ENCODE data around the gene SCLY. TPM values are rescaled to one million over a fixed set of nuclear protein-coding genes. Genes with fewer than 3 reads are reported as not detected.
"Not testable (repeated sequence)": the region's sequence is repeated elsewhere in the genome, so short reads cannot be mapped to it uniquely, and the experiment has no call there.

SCLY gene
- polyA plus RNA-seq, 3 donors = 9.5 to 10.6 (median 10.3) TPM

DNA sequence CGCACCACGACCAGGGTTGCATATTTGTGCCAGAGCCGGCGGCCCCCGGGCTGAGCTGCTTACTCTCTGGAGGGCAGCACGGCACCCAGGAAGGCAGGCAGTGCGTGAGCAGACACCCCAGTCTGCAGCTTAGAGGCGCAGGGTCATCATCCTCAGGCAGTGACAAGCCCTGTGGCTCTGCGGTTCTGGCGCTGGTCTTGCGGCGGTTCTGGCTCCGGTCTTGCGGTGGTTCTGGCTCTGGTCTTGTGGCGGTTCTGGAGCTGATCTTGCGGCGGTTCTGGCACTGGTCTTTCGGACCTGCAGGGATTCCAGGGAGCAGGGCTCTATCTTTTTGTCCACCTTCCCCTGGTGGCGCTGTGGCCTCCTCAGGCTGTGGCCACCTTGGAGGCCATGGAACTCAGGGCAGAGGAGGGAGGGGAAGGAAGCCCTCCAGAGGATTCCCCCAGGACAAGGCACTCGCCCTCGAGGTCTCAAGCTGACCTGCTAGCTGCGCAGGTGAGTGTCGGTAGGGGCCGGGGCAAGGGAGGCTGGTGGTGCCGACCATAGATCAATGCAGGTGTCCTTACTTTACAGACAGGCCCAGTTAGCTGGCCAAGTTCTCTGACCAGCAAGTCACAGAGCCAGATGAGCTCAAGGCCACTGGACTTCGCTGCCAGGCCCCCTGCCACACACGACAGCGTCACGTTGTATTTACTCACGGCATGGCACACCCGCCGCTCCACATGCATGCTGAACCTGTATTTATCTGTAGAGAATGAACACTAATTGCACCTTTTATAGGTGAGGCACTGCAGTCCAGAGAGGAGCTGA lies 54.3 kb downstream of the SCLY start:
- H3K4me3 ChIP-seq (replicated peaks in 1 of 3; ENCODE audit: low read depth in 2 of 3, low read length in 3 of 3) = no peak overlapping the region
- H3K9ac ChIP-seq (ENCODE audit: insufficient read depth, low read length, poor library complexity, severe bottlenecking) = no peak overlapping the region
- H3K36me3 ChIP-seq (replicated peaks in 1 of 2; ENCODE audit: control insufficient read depth in 1 of 2, insufficient read depth in 2 of 2, low read length in 2 of 2) = no peaks in the 10 kb centered on the region
- Mint-ChIP-seq H3K4me3 (no peak overlapping the region), H3K27ac (peak overlapping the region in 1 of 7 donors; percentile 43), H3K4me1 (no peaks in the 10 kb centered on the region), H3K27me3 (ENCODE audit: low read depth in 3 of 3) (peaks cover 12 to 20% (median 16%) of the 10 kb centered on the region in 3 donors), H3K36me3 (no peaks in the 10 kb centered on the region), H3K9me3 (peaks cover 8 to 31% (median 19%) of the 10 kb centered on the region in 7 donors)
- peaks cover 7 to 11% of the 10 kb centered on the region in 2 donors for H3K9me3 ChIP-seq (replicated peaks in 1 of 2; ENCODE audit: control insufficient read depth in 1 of 2, insufficient read depth in 1 of 2, low read length in 2 of 2)
- H2AFZ ChIP-seq (ENCODE audit: insufficient read depth, low read depth, low read length, poor library complexity, severe bottlenecking) = no peak overlapping the region
- H3K79me2 ChIP-seq (ENCODE audit: insufficient read depth, low read length) = no peaks in the 10 kb centered on the region
- H3K4me2 ChIP-seq (replicated peaks; ENCODE audit: extremely low read depth, low read length, poor library complexity, severe bottlenecking) = no peak overlapping the region
- no peaks in the 10 kb centered on the region for H3K4me1 ChIP-seq (ENCODE audit: control insufficient read depth in 1 of 2, insufficient read depth in 2 of 2, low read length in 2 of 2)
- no peak overlapping the region for H3K27ac ChIP-seq (ENCODE audit: low read depth in 1 of 2, low read length in 2 of 2)
- H3K27me3 ChIP-seq (ENCODE audit: control insufficient read depth in 2 of 2, insufficient read depth in 2 of 2, low read length in 2 of 2) = peaks cover 0 to 2% of the 10 kb centered on the region in 2 donors
- H4K20me1 ChIP-seq (ENCODE audit: insufficient read depth, low read length) = no peaks in the 10 kb centered on the region
- no peak for DNase-seq
- intact Hi-C loops (cut with micrococcal nuclease) = no loop called here
- WGBS (ENCODE audit: insufficient coverage) = 97% methylated on average over 31 of the region's 32 CpGs
- TF ChIP-seq, protein P1, sequence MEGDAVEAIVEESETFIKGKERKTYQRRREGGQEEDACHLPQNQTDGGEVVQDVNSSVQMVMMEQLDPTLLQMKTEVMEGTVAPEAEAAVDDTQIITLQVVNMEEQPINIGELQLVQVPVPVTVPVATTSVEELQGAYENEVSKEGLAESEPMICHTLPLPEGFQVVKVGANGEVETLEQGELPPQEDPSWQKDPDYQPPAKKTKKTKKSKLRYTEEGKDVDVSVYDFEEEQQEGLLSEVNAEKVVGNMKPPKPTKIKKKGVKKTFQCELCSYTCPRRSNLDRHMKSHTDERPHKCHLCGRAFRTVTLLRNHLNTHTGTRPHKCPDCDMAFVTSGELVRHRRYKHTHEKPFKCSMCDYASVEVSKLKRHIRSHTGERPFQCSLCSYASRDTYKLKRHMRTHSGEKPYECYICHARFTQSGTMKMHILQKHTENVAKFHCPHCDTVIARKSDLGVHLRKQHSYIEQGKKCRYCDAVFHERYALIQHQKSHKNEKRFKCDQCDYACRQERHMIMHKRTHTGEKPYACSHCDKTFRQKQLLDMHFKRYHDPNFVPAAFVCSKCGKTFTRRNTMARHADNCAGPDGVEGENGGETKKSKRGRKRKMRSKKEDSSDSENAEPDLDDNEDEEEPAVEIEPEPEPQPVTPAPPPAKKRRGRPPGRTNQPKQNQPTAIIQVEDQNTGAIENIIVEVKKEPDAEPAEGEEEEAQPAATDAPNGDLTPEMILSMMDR (IDR thresholded peaks at IDR 0.05) = no peak

DNA sequence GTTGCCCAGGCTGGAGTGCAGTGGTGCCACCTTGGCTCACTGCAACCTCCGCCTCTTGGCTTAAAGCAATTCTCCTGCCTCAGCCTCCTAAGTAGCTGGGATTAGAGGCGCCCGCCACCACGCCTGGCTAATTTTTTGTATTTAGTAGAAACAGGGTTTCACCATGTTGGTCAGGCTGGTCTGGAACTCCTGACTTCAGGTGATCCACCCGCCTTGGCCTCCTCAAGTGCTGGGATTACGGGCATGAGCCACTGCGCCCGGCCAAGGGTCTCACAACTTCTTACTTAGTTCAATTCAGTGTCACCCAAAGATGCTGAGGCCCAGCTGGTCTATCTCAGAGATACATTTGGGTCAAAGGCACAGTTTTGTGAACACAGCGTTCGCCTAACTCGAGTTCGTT lies 54.9 kb downstream of the SCLY start:
- intact Hi-C loops (cut with micrococcal nuclease); H3K36me3 ChIP-seq (replicated peaks in 1 of 2; ENCODE audit: control insufficient read depth in 1 of 2, insufficient read depth in 2 of 2, low read length in 2 of 2); H3K27me3 ChIP-seq (ENCODE audit: control insufficient read depth in 2 of 2, insufficient read depth in 2 of 2, low read length in 2 of 2); H3K4me1 ChIP-seq (ENCODE audit: control insufficient read depth in 1 of 2, insufficient read depth in 2 of 2, low read length in 2 of 2); H3K27ac ChIP-seq (ENCODE audit: low read depth in 1 of 2, low read length in 2 of 2); DNase-seq; H3K4me2 ChIP-seq (replicated peaks; ENCODE audit: extremely low read depth, low read length, poor library complexity, severe bottlenecking); H3K4me3 Mint-ChIP-seq; H4K20me1 ChIP-seq (ENCODE audit: insufficient read depth, low read length); H3K79me2 ChIP-seq (ENCODE audit: insufficient read depth, low read length); H3K4me1 Mint-ChIP-seq; H3K36me3 Mint-ChIP-seq; H3K9ac ChIP-seq (ENCODE audit: insufficient read depth, low read length, poor library complexity, severe bottlenecking); H3K27ac Mint-ChIP-seq; H2AFZ ChIP-seq (ENCODE audit: insufficient read depth, low read depth, low read length, poor library complexity, severe bottlenecking); H3K4me3 ChIP-seq (replicated peaks in 1 of 3; ENCODE audit: low read depth in 2 of 3, low read length in 3 of 3): not testable (repeated sequence)
- H3K9me3 ChIP-seq (replicated peaks in 1 of 2; ENCODE audit: control insufficient read depth in 1 of 2, insufficient read depth in 1 of 2, low read length in 2 of 2) = peaks cover 7 to 11% of the 10 kb centered on the region in 2 donors
- peaks cover 12 to 20% (median 16%) of the 10 kb centered on the region in 3 donors for H3K27me3 Mint-ChIP-seq (ENCODE audit: low read depth in 3 of 3)
- WGBS (ENCODE audit: insufficient coverage) = 100% methylated on average over 4 of the region's 12 CpGs
- peaks cover 8 to 29% (median 19%) of the 10 kb centered on the region in 7 donors for H3K9me3 Mint-ChIP-seq
